HepG2 (cell line): ENCODE data around the gene COBL. TPM values are rescaled to one million over a fixed set of nuclear protein-coding genes. Genes with fewer than 3 reads are reported as not detected.

Experiments
- AKAP8 ChIP-seq: sonication (generic); formaldehyde crosslinking; IDR thresholded peaks from 2 replicates; pipeline ENCODE4 v1.5.1; 2020; ENCODE audit warnings: mild to moderate bottlenecking, missing genetic modification reagents
- CBX2 ChIP-seq, 2 experiments: fragments of 200-600 bp in 1 of 2; sonication (generic); formaldehyde crosslinking in 1 of 2; IDR thresholded peaks; 2 replicates each; pipeline versions ENCODE4 v1.7.0 to v1.8.1; 2018 to 2022; ENCODE audit warnings: low read depth in 2 of 2, low read length in 1 of 2, mild to moderate bottlenecking in 1 of 2, missing genetic modification reagents in 1 of 2
- CEBPZ ChIP-seq: IDR thresholded peaks from 2 replicates; pipeline ENCODE4 v1.6.1; 2012; ENCODE audit warnings: low read length, improper control_type of control experiment
- ESRRA ChIP-seq: sonication (generic); formaldehyde crosslinking; IDR thresholded peaks from 2 replicates; pipeline ENCODE4 v1.5.1; 2020; ENCODE audit warnings: mild to moderate bottlenecking, low read depth, missing genetic modification reagents
- HMG20A ChIP-seq: IDR thresholded peaks from 2 replicates; pipeline ENCODE4 v1.6.1; 2016; ENCODE audit warnings: borderline replicate concordance
- IRF9 ChIP-seq: sonication (generic); formaldehyde crosslinking; IDR thresholded peaks from 2 replicates; pipeline ENCODE4 v1.8.0; 2022; ENCODE audit warnings: missing genetic modification reagents, mild to moderate bottlenecking, borderline replicate concordance
- JDP2 ChIP-seq: sonication (generic); formaldehyde crosslinking; IDR thresholded peaks from 2 replicates; pipeline ENCODE4 v1.8.1; 2022; ENCODE audit warnings: missing genetic modification reagents, borderline replicate concordance
- KAT2B ChIP-seq: fragments of 150-350 bp; IDR thresholded peaks from 2 replicates; pipeline ENCODE4 v1.6.1; 2014; ENCODE audit warnings: low read depth, low read length, borderline replicate concordance
- MIER3 ChIP-seq: IDR thresholded peaks from 2 replicates; pipeline ENCODE4 v1.6.1; 2016; ENCODE audit warnings: missing compliant biosample characterization, borderline replicate concordance
- MTF2 ChIP-seq: sonication (generic); formaldehyde crosslinking; IDR thresholded peaks from 2 replicates; pipeline ENCODE4 v1.5.0; 2020; ENCODE audit warnings: missing genetic modification reagents, borderline replicate concordance
- NR1H2 ChIP-seq: sonication (generic); formaldehyde crosslinking; IDR thresholded peaks from 2 replicates; pipeline ENCODE4 v1.8.1; 2022; ENCODE audit warnings: low read depth, missing genetic modification reagents, borderline replicate concordance
- POGZ ChIP-seq: sonication (generic); formaldehyde crosslinking; IDR thresholded peaks from 2 replicates; pipeline ENCODE4 v1.4.0; 2020; ENCODE audit warnings: mild to moderate bottlenecking, missing genetic modification reagents
- REL ChIP-seq: sonication (generic); formaldehyde crosslinking; conservative IDR thresholded peaks from 2 replicates; pipeline ENCODE4 v1.8.0; 2022; ENCODE audit warnings: mild to moderate bottlenecking, missing genetic modification reagents, moderate library complexity
- RELA ChIP-seq: sonication (generic); formaldehyde crosslinking; IDR thresholded peaks from 2 replicates; pipeline ENCODE4 v1.4.0; 2020; ENCODE audit warnings: missing genetic modification reagents
- SOX6 ChIP-seq, 2 experiments: fragments of 450-650 bp in 1 of 2; sonication (generic) in 1 of 2; formaldehyde crosslinking in 1 of 2; IDR thresholded peaks; 2 replicates each; pipeline versions ENCODE4 v1.4.0 to v1.6.1; 2017 to 2020; ENCODE audit warnings: antibody characterized with exemption in 1 of 2, mild to moderate bottlenecking in 1 of 2, missing genetic modification reagents in 1 of 2
- SRSF1 ChIP-seq: fragments of 200-400 bp; formaldehyde crosslinking; optimal IDR thresholded peaks from 2 replicates; pipeline ENCODE3; 2017; ENCODE audit warnings: mild to moderate bottlenecking, low read depth, low read length, moderate library complexity
- TGIF2 ChIP-seq: IDR thresholded peaks from 2 replicates; pipeline ENCODE4 v1.6.1; 2016; ENCODE audit warnings: control low read depth, missing compliant biosample characterization
- TOE1 ChIP-seq: sonication (generic); formaldehyde crosslinking; IDR thresholded peaks from 2 replicates; pipeline ENCODE4 v1.4.0; 2020; ENCODE audit warnings: mild to moderate bottlenecking, missing genetic modification reagents
- U2AF2 ChIP-seq: fragments of 200-400 bp; formaldehyde crosslinking; IDR thresholded peaks from 2 replicates; pipeline ENCODE4 v1.6.1; 2017; ENCODE audit warnings: low read depth, mild to moderate bottlenecking, low read length
- ZBTB7B ChIP-seq: sonication (generic); formaldehyde crosslinking; IDR thresholded peaks from 2 replicates; pipeline ENCODE4 v1.4.0; 2020; ENCODE audit warnings: missing genetic modification reagents
- ZFP41 ChIP-seq: sonication (generic); formaldehyde crosslinking; IDR thresholded peaks from 2 replicates; pipeline ENCODE4 v1.4.0; 2020; ENCODE audit warnings: mild to moderate bottlenecking, missing genetic modification reagents, borderline replicate concordance
- ZNF235 ChIP-seq: sonication (generic); formaldehyde crosslinking; IDR thresholded peaks from 2 replicates; pipeline ENCODE4 v1.8.1; 2023; ENCODE audit warnings: mild to moderate bottlenecking, missing genetic modification reagents, borderline replicate concordance
- ZNF335 ChIP-seq: sonication (generic); formaldehyde crosslinking; IDR thresholded peaks from 2 replicates; pipeline ENCODE4 v1.4.0; 2020; ENCODE audit warnings: missing genetic modification reagents
- ZNF580 ChIP-seq: IDR thresholded peaks from 2 replicates; pipeline ENCODE4 v1.6.1; 2016; ENCODE audit warnings: low read depth, borderline replicate concordance
- ZNF746 ChIP-seq: sonication (generic); formaldehyde crosslinking; IDR thresholded peaks from 2 replicates; pipeline ENCODE4 v1.8.0; 2022; ENCODE audit warnings: mild to moderate bottlenecking, missing genetic modification reagents
- ZNF878 ChIP-seq: sonication (generic); formaldehyde crosslinking; IDR thresholded peaks from 2 replicates; pipeline ENCODE4 v1.8.1; 2023; ENCODE audit warnings: mild to moderate bottlenecking, missing genetic modification reagents, moderate library complexity
- polyA plus RNA-seq, 8 experiments: library from polyadenylated mRNA; depleted of rRNA in 3 of 8; stranded (reverse) in 7 of 8; unstranded in 1 of 8; fragments of >200 nt; fragmentation: Illumina TruSeq in 4 of 8; extraction: Trizol in 4 of 8; gene quantifications; 2 replicates each; pipeline versions ENCODE4 v1.2.1 to v1.2.3, GENCODE V29; 2011 to 2016; ENCODE audit warnings: low read depth in 4 of 8, missing spikeins in 1 of 8, mixed read lengths in 1 of 8; ENCODE audit not compliant: insufficient read depth in 1 of 8
- total RNA-seq, 5 experiments: library from RNA; depleted of rRNA; stranded (reverse); fragments of >200 nt; fragmentation: Illumina TruSeq; extraction: Trizol; gene quantifications; 2 replicates each; pipeline ENCODE4 v1.2.3, GENCODE V29; 2016; ENCODE audit warnings: low read depth in 1 of 5

Gene COBL
- total and polyA plus RNA-seq, 2 of the 13 experiments (the other 11 are each of a cell fraction or from before 2014, with no cell fraction given) = 3.8 to 4.9 TPM

- TF ChIP-seq MTF2 (CRISPR knock-in tag) (no peak), MIER3 (peak; percentile 70; the same call in 1 of the 2 replicates), TOE1 (no peak), RELA (CRISPR knock-in tag) (no peak), ZNF580 (CRISPR knock-in tag) (no peak), HMG20A (CRISPR knock-in tag) (peak; percentile 58; the same call in 1 of the 2 replicates), ZFP41 (no peak), NR1H2 (CRISPR knock-in tag) (no peak), KAT2B (no peak), JDP2 (no peak), ZNF335 (CRISPR knock-in tag) (no peak), TGIF2 (0 out of 2 replicates have a peak, but pooled peaks have one; percentile 69), CBX2 (IDR thresholded peaks at IDR 0.05; ENCODE audit: low read depth, low read length) (no peak), CBX2 (CRISPR knock-in tag; IDR thresholded peaks at IDR 0.05; ENCODE audit: low read depth) (no peak), IRF9 (0 out of 2 replicates have a peak, but pooled peaks have one; percentile 44), ZNF878 (CRISPR knock-in tag) (no peak), ZNF235 (CRISPR knock-in tag) (no peak), SRSF1 (no peak), ZBTB7B (no peak), ZNF746 (CRISPR knock-in tag) (peak; percentile 56; the same call in 1 of the 2 replicates), SOX6 (IDR thresholded peaks at IDR 0.05) (no peak), SOX6 (CRISPR knock-in tag; IDR thresholded peaks at IDR 0.05) (peak; percentile 48; the same call in 1 of the 2 replicates), ESRRA (peak; percentile 95), REL (no peak), CEBPZ (no peak), U2AF2 (no peak), AKAP8 (CRISPR knock-in tag) (no peak), POGZ (CRISPR knock-in tag) (no peak)
Observed at GRCh38 chr7:51265066-51265907, 51.3 kb downstream of the COBL start (continued).
